Measurements from ENCODE around the gene FOXO1.

The FOXO1 gene

DNA sequence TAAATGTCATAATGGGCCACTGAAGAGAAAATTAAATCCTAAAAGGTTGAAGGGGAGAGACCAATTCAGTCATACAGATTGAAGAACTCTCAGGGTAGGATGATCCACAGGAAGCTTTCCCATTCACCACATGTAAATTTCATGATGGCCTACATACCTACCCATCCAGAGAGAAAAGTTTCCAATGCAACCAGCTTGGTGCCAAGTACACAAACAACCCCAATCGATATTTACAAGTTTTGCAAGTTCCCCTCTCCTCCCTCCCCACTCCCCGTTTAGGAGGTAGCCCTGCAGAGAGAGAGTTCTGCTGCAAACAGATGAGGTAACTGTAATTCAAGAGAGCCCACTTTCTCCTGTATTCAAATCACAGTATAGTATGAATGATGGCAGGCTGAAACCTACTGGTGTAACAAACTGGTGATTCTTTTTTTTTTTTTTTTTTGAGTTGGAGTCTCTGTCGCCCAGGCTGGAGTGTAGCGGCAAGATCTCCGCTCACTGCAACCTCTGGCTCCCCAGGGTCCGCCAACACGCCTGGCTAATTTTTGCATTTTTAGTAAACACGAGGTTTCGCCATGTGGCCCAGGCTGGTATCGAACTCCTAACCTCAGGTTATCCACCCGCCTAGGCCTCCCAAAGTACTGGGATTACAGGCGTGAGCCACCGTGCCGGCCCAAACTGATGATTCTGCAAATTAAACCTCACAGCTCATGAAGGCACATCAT is 14.4 kb downstream of the FOXO1 start:
- Histone ChIP-seq H3K27me3 (ENCODE audit: control insufficient read depth in 1 of 2, insufficient read depth in 2 of 2, low read length in 2 of 2) (no peaks in the 10 kb centered on the region), H3K4me1 (ENCODE audit: insufficient read depth, low read length) (peaks cover 44% of the 10 kb centered on the region), H3K9me3 (ENCODE audit: low read length) (no peaks in the 10 kb centered on the region), H3K9ac (ENCODE audit: low read length) (no peak overlapping the region), H3K4me3 (ENCODE audit: low read depth in 1 of 2, low read length in 2 of 2) (no peak overlapping the region), H3K36me3 (ENCODE audit: insufficient read depth, low read length) (no peaks in the 10 kb centered on the region), H3K27ac (ENCODE audit: low read depth, low read length) (no peak overlapping the region)

DNA sequence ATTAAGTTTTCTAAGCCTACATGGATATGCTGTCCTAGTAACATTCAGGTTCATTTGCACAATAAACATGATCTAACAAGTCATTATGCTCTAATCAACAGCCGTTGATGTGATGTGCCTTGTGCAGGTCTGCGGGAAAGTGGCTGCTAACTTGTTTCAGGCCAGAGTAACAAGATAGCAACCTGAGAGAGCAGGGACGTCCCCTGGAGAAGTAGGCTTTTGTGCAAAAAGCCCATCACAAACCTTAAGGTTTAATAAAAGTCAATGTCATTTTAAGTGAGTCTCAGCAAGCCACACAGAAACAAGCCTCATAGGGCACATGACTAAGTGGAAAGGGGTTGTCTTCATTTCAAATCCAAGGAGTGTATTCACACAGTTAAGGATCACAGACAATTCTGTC is 17.6 kb downstream of the FOXO1 start:
- Histone ChIP-seq H3K9ac (ENCODE audit: low read length) (no peak overlapping the region), H3K9me3 (ENCODE audit: low read length) (no peaks in the 10 kb centered on the region), H3K27ac (ENCODE audit: low read depth, low read length) (no peak overlapping the region), H3K4me1 (ENCODE audit: insufficient read depth, low read length) (peaks cover 60% of the 10 kb centered on the region), H3K4me3 (ENCODE audit: low read depth in 1 of 2, low read length in 2 of 2) (no peak overlapping the region), H3K27me3 (ENCODE audit: control insufficient read depth in 1 of 2, insufficient read depth in 2 of 2, low read length in 2 of 2) (no peaks in the 10 kb centered on the region), H3K36me3 (ENCODE audit: insufficient read depth, low read length) (no peaks in the 10 kb centered on the region)

DNA sequence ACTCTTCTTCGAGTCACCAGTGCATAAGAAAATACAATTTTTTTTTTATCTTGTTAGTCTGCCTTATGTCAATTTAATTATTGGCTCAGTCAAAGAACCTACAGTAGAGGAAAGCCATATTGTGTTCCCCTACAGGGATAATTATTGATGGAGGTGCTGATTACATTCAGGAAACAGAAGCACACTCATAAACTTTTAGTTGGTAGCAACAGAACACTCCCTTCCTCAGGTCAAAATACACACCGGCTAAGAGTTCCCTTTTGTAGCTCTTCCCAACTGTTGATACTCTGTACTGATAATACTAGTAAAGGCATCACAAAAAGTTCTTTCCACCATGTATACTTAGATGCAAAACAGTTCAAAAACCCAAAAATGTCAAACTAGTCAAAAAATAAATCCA is 18.4 kb downstream of the FOXO1 start:
- Histone ChIP-seq H3K27ac (ENCODE audit: low read depth, low read length) (no peak overlapping the region), H3K9me3 (ENCODE audit: low read length) (no peaks in the 10 kb centered on the region), H3K4me1 (ENCODE audit: insufficient read depth, low read length) (peaks cover 54% of the 10 kb centered on the region), H3K27me3 (ENCODE audit: control insufficient read depth in 1 of 2, insufficient read depth in 2 of 2, low read length in 2 of 2) (no peaks in the 10 kb centered on the region), H3K9ac (ENCODE audit: low read length) (no peak overlapping the region), H3K4me3 (ENCODE audit: low read depth in 1 of 2, low read length in 2 of 2) (no peak overlapping the region), H3K36me3 (ENCODE audit: insufficient read depth, low read length) (no peaks in the 10 kb centered on the region)

DNA sequence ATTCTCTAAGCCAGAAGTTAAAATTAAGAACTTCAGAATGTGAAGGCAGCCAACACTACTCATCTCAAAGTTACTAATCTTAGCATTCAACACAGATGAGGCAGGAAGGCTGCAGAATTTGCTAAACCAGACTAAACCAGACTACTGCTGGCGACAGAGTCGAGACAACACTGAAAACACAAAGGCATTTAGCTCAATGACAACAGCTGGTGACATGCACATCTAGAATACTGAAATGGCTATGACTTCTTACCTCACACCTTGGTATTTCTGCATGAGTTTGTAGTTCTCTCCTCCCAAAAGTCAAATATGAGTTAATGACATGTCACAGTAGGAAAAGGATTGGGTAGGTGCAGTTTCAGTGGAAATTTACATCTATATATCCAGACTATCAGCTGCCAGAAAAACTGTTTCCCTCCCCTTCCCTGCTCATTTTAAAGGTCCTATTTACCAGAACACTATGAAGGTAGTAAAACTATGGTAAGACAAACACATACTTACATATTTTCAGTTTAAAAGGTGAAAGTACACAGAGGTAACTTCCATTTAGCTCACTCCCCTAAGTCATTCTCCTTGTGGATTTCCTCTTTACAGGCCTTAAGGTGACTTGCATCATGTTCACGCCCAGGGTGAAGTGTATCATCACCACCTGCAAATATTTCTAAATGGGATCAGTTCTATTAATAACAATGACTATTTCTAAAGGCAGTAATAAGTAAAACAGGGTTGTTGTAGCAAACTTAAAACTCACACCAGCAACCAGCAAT is 21.4 kb downstream of the FOXO1 start:
- peaks cover 64% of the 10 kb centered on the region for H3K4me1 ChIP-seq (ENCODE audit: insufficient read depth, low read length)
- H3K27ac ChIP-seq (ENCODE audit: low read depth, low read length) = no peak overlapping the region
- no peak overlapping the region for H3K4me3 ChIP-seq (ENCODE audit: low read depth in 1 of 2, low read length in 2 of 2)
- no peaks in the 10 kb centered on the region for H3K9me3 ChIP-seq (ENCODE audit: low read length)
- no peak overlapping the region for H3K9ac ChIP-seq (ENCODE audit: low read length)
- no peaks in the 10 kb centered on the region for H3K36me3 ChIP-seq (ENCODE audit: insufficient read depth, low read length)
- H3K27me3 ChIP-seq (ENCODE audit: control insufficient read depth in 1 of 2, insufficient read depth in 2 of 2, low read length in 2 of 2) = no peaks in the 10 kb centered on the region

DNA sequence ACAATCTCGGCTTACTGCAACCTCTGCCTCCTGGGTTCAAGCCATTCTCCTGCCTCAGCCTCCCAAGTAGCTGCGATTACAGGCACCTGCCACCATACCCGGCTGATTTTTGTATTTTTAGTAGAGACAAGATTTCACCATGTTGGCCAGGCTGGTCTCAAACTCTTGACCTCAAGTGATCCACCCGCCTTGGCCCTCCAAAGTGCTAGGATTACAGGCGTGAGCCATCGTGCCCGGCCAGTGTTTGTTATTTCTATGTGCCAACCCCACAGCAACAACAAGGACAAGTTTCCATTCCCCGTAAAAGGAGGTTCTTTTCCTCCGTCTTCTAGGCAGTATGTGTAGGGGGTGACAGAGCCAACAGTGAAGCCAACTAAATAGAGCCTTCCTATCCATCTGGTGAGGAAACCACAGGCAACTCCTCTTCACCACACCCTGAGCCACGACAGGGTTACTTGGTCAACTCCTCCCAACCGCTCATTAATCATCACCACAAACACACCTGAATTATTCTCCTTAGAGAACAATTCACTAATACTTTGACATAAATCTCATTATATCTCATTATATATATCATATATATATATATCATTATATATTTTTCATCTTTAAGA is 25.5 kb downstream of the FOXO1 start:
- H3K9me3 ChIP-seq (ENCODE audit: low read length) = no peaks in the 10 kb centered on the region
- no peaks in the 10 kb centered on the region for H3K27me3 ChIP-seq (ENCODE audit: control insufficient read depth in 1 of 2, insufficient read depth in 2 of 2, low read length in 2 of 2)
- H3K9ac ChIP-seq (ENCODE audit: low read length) = no peak overlapping the region
- H3K4me1 ChIP-seq (ENCODE audit: insufficient read depth, low read length) = peaks cover 65% of the 10 kb centered on the region
- no peak overlapping the region for H3K4me3 ChIP-seq (ENCODE audit: low read depth in 1 of 2, low read length in 2 of 2)
- H3K27ac ChIP-seq (ENCODE audit: low read depth, low read length) = no peak overlapping the region
- H3K36me3 ChIP-seq (ENCODE audit: insufficient read depth, low read length) = no peaks in the 10 kb centered on the region

DNA sequence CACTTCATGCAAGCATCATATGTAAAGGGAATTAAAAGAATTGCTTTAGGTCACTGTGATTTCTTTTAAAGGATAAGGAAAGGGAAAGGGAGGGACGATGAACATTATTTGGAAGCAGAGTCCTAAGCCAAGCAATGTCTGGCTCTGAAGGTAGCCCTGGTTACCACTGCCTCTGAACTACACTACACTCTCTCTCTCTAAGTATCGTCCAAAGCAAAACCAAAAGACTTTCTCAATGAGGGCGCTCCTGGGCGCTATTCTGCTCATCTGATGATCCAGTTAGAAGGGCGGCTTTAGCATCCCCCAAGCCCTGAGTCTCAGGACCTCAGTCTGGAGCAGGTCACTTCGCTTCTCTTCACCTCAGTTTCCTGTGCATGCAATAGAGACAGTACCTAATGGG is 26.2 kb downstream of the FOXO1 start:
- peaks cover 64% of the 10 kb centered on the region for H3K4me1 ChIP-seq (ENCODE audit: insufficient read depth, low read length)
- no peak overlapping the region for H3K9ac ChIP-seq (ENCODE audit: low read length)
- H3K27ac ChIP-seq (ENCODE audit: low read depth, low read length) = no peak overlapping the region

DNA sequence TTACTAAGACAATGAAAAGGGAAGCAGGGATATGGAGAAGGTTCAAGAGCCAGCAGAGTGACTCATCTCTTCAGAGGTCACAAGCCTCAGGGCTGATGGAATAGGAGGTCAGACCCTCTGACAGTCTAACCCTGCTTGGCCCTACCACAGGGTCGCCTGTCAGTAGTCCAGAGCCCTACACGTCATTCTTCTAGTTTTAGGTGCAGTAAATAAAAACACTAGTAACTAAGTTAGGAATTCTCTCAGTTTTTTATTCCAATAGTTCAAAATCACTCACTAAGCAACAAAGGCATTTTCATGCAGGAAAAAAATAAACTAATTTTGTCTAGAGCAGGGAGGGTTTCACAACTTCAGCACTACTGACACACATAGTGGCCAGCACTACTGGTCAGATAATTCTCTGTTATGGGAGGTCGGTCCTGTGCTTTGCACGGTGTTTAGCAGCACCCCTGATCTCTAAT is 27.2 kb downstream of the FOXO1 start:
- H3K27me3 ChIP-seq (ENCODE audit: control insufficient read depth in 1 of 2, insufficient read depth in 2 of 2, low read length in 2 of 2) = no peaks in the 10 kb centered on the region
- no peak overlapping the region for H3K4me3 ChIP-seq (ENCODE audit: low read depth in 1 of 2, low read length in 2 of 2)
- no peaks in the 10 kb centered on the region for H3K36me3 ChIP-seq (ENCODE audit: insufficient read depth, low read length)
- H3K9me3 ChIP-seq (ENCODE audit: low read length) = no peaks in the 10 kb centered on the region
- H3K27ac ChIP-seq (ENCODE audit: low read depth, low read length) = no peak overlapping the region
- H3K4me1 ChIP-seq (ENCODE audit: insufficient read depth, low read length) = peaks cover 55% of the 10 kb centered on the region
- no peak overlapping the region for H3K9ac ChIP-seq (ENCODE audit: low read length)

More for the DNA sequence above, 26.2 kb downstream of the FOXO1 start:
- no peaks in the 10 kb centered on the region for H3K27me3 ChIP-seq (ENCODE audit: control insufficient read depth in 1 of 2, insufficient read depth in 2 of 2, low read length in 2 of 2)
- no peaks in the 10 kb centered on the region for H3K9me3 ChIP-seq (ENCODE audit: low read length)
- no peak overlapping the region for H3K4me3 ChIP-seq (ENCODE audit: low read depth in 1 of 2, low read length in 2 of 2)
- H3K36me3 ChIP-seq (ENCODE audit: insufficient read depth, low read length) = no peaks in the 10 kb centered on the region

DNA sequence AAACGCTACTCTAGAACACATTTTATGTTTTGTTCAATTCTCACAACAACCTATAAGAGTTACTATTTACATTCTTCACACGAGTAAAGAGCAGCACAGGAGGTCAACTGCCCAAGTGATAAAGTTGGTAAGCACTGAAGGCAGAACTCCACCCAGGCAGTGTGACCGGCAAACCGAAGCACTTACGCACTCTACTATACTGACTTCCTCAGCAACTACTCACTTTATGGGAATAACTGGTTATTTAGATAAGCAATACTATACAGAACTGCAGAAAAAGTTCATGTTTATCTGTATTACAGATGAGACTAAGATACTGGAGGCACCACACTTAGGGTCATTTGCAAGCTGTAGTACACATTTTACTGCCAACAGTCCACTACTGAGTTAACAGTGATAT is 28.8 kb downstream of the FOXO1 start:
- no peak overlapping the region for H3K4me3 ChIP-seq (ENCODE audit: low read depth in 1 of 2, low read length in 2 of 2)
- peaks cover 57% of the 10 kb centered on the region for H3K4me1 ChIP-seq (ENCODE audit: insufficient read depth, low read length)

DNA sequence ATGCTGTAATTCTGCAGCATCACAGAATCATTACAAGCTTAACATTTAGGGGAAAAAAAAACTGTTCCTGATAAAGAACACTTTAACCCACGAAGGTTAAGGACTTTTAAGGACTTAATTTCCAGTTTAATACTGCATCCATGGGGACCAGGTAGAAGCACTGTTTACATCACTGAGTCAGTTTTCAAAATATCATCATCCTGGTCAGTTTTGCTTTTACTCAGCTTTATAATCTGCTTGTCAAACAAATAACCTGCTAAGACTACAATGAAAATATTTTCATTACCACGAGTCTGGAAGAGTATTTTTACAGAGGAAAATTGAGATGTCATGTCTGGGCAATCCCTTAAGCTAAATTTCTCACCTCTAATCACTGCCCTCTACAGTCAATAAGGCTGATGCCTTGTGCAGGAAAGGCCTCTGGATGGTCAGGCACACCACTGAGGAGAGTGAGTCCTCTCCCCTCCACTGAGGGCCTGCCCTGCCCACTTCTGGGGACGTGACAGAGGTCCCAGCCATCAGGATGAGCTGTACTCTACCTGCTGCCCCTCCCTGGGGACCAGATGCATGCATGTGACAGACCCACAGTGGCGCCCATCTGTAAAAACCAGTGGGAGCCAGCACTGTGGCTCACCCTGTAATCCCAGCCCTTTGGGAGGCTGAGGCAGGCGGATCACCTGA is 31.0 kb downstream of the FOXO1 start:
- no peak overlapping the region for H3K4me3 ChIP-seq (ENCODE audit: low read depth in 1 of 2, low read length in 2 of 2)
- H3K27ac ChIP-seq (ENCODE audit: low read depth, low read length) = no peak overlapping the region
- peaks cover 46% of the 10 kb centered on the region for H3K4me1 ChIP-seq (ENCODE audit: insufficient read depth, low read length)
- no peaks in the 10 kb centered on the region for H3K27me3 ChIP-seq (ENCODE audit: control insufficient read depth in 1 of 2, insufficient read depth in 2 of 2, low read length in 2 of 2)
- H3K9me3 ChIP-seq (ENCODE audit: low read length) = no peaks in the 10 kb centered on the region
- H3K36me3 ChIP-seq (ENCODE audit: insufficient read depth, low read length) = no peaks in the 10 kb centered on the region
- H3K9ac ChIP-seq (ENCODE audit: low read length) = no peak overlapping the region

More for the DNA sequence above, 28.8 kb downstream of the FOXO1 start:
- Histone ChIP-seq H3K27me3 (ENCODE audit: control insufficient read depth in 1 of 2, insufficient read depth in 2 of 2, low read length in 2 of 2) (no peaks in the 10 kb centered on the region), H3K9me3 (ENCODE audit: low read length) (no peaks in the 10 kb centered on the region), H3K36me3 (ENCODE audit: insufficient read depth, low read length) (no peaks in the 10 kb centered on the region), H3K9ac (ENCODE audit: low read length) (no peak overlapping the region), H3K27ac (ENCODE audit: low read depth, low read length) (no peak overlapping the region)

DNA sequence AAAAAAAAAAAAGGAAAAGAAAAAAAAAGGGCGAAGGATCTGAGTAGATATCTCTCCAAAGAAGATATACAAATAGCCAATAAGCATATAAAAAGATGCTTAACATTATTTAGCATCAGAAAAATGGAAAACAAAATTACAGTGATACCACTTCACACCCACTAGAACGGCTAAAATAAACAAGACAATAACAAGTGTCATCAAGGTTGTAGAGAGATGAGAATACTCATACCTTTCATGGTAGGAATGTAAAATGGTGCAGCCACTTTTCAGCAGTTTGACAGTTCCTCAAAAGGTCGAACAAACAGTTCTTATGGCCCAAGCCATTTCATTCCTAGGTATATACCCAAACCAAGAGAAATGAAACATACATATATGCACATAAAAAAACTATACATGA is 33.5 kb downstream of the FOXO1 start:
- no peak overlapping the region for H3K4me3 ChIP-seq (ENCODE audit: low read depth in 1 of 2, low read length in 2 of 2)

DNA sequence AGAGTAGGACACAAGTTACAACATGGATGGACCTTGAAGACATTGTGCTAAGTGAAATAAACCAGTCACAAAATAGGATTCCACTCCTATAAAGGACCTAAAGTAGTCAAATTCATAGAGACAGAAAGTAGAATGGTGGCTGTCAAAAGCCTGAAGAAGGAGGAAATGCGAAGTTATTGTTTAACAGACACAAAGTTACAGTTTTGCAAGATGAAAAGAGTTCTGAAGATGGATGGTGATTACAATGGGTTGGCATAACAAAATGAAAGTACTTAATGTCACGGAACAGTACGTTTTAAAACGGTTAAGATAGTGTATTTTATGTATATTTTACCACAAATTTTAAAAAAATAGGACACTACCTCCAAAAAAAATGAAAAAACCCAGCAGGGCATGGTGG is 34.8 kb downstream of the FOXO1 start:
- Histone ChIP-seq H3K4me3 (ENCODE audit: low read depth in 1 of 2, low read length in 2 of 2) (no peak overlapping the region), H3K9me3 (ENCODE audit: low read length) (no peaks in the 10 kb centered on the region), H3K27ac (ENCODE audit: low read depth, low read length) (no peak overlapping the region), H3K4me1 (ENCODE audit: insufficient read depth, low read length) (peaks cover 19% of the 10 kb centered on the region), H3K36me3 (ENCODE audit: insufficient read depth, low read length) (no peaks in the 10 kb centered on the region), H3K9ac (ENCODE audit: low read length) (no peak overlapping the region), H3K27me3 (ENCODE audit: control insufficient read depth in 1 of 2, insufficient read depth in 2 of 2, low read length in 2 of 2) (no peaks in the 10 kb centered on the region)

More for the DNA sequence above, 33.5 kb downstream of the FOXO1 start:
- no peak overlapping the region for H3K9ac ChIP-seq (ENCODE audit: low read length)
- H3K9me3 ChIP-seq (ENCODE audit: low read length) = no peaks in the 10 kb centered on the region
- H3K4me1 ChIP-seq (ENCODE audit: insufficient read depth, low read length) = peaks cover 25% of the 10 kb centered on the region
- no peak overlapping the region for H3K27ac ChIP-seq (ENCODE audit: low read depth, low read length)
- no peaks in the 10 kb centered on the region for H3K27me3 ChIP-seq (ENCODE audit: control insufficient read depth in 1 of 2, insufficient read depth in 2 of 2, low read length in 2 of 2)
- H3K36me3 ChIP-seq (ENCODE audit: insufficient read depth, low read length) = no peaks in the 10 kb centered on the region
